GM23338 (cell line): ENCODE results near the gene ADI1. TPM values are rescaled to one million over a fixed set of nuclear protein-coding genes. Genes with fewer than 3 reads are reported as not detected.

Source experiments
- ATAC-seq: fragments of 200-7000 bp; cut with Tn5 transposase; 3 replicates; pipeline ENCODE4 v1.9.1; 2020
- DNase-seq: peaks from one replicate; pipeline ENCODE4 v3.0.0-alpha.2; 2015; ENCODE audit warnings: low spot score
- H2AFZ ChIP-seq: fragments of 200-600 bp; sonication (generic); 2 replicates; pipeline ENCODE4 v1.8.0; 2016; ENCODE audit warnings: antibody characterized with exemption, mild to moderate bottlenecking, moderate library complexity
- H3F3A ChIP-seq: fragments of 200-600 bp; sonication (generic); replicated peaks from 2 replicates; pipeline ENCODE4 v1.8.0; 2017; ENCODE audit warnings: antibody characterized with exemption, mixed run types, low read depth
- H3K27ac ChIP-seq: fragments of 200-600 bp; sonication (generic); 2 replicates; pipeline ENCODE4 v1.6.1; 2016; ENCODE audit warnings: low read depth
- H3K27me3 ChIP-seq: fragments of 200-600 bp; sonication (generic); 2 replicates; pipeline ENCODE4 v1.8.0; 2016; ENCODE audit warnings: mild to moderate bottlenecking, mixed run types, moderate library complexity; ENCODE audit not compliant: insufficient read depth
- H3K36me3 ChIP-seq: fragments of 200-600 bp; sonication (generic); 2 replicates; pipeline ENCODE4 v1.8.0; 2016; ENCODE audit warnings: mild to moderate bottlenecking; ENCODE audit not compliant: insufficient read depth
- H3K4me1 ChIP-seq: fragments of 200-600 bp; sonication (generic); 2 replicates; pipeline ENCODE4 v1.8.0; 2016; ENCODE audit warnings: mild to moderate bottlenecking, moderate library complexity; ENCODE audit not compliant: insufficient read depth
- H3K4me2 ChIP-seq: fragments of 200-600 bp; sonication (generic); 2 replicates; pipeline ENCODE4 v1.7.1; 2017; ENCODE audit warnings: mixed run types
- H3K4me3 ChIP-seq: fragments of 200-600 bp; sonication (generic); 2 replicates; pipeline ENCODE4 v1.6.1; 2016; ENCODE audit warnings: mixed run types
- H3K79me2 ChIP-seq: fragments of 200-600 bp; sonication (generic); replicated peaks from 2 replicates; pipeline ENCODE4 v1.8.0; 2017; ENCODE audit warnings: mild to moderate bottlenecking; ENCODE audit not compliant: insufficient read depth
- H3K9me2 ChIP-seq: fragments of 200-600 bp; sonication (generic); 2 replicates; pipeline ENCODE4 v1.8.0; 2017; ENCODE audit not compliant: insufficient read depth
- H4K20me1 ChIP-seq: fragments of 200-600 bp; sonication (generic); replicated peaks from 2 replicates; pipeline ENCODE4 v1.8.0; 2017; ENCODE audit warnings: mild to moderate bottlenecking; ENCODE audit not compliant: insufficient read depth
- H3K27ac Mint-ChIP-seq: 2 replicates; pipeline ENCODE4 v1.8.0; 2020; ENCODE audit warnings: inconsistent platforms, mild to moderate bottlenecking, moderate library complexity, mixed read lengths
- H3K27me3 Mint-ChIP-seq: 3 replicates; pipeline ENCODE4 v1.8.0; 2022; ENCODE audit warnings: low read depth, mild to moderate bottlenecking, moderate library complexity, mixed read lengths, inconsistent platforms; ENCODE audit not compliant: insufficient read depth, poor library complexity
- H3K36me3 Mint-ChIP-seq: 3 replicates; pipeline ENCODE4 v1.8.0; 2021; ENCODE audit warnings: low read depth, mild to moderate bottlenecking, inconsistent platforms, moderate library complexity, mixed read lengths
- H3K4me1 Mint-ChIP-seq: 3 replicates; pipeline ENCODE4 v1.8.0; 2020; ENCODE audit warnings: mild to moderate bottlenecking, inconsistent platforms, mixed read lengths
- H3K4me3 Mint-ChIP-seq: 3 replicates; pipeline ENCODE4 v1.8.0; 2021; ENCODE audit warnings: moderate library complexity, mild to moderate bottlenecking, inconsistent platforms, mixed read lengths
- H3K9me3 Mint-ChIP-seq: 3 replicates; pipeline ENCODE4 v1.8.0; 2020; ENCODE audit warnings: moderate library complexity, mild to moderate bottlenecking, inconsistent platforms, mixed read lengths
- CREB1 ChIP-seq: fragments of 250-450 bp; sonication (Bioruptor Pico); IDR thresholded peaks from 2 replicates; pipeline ENCODE4 v1.5.0; 2020; ENCODE audit warnings: low read depth, mild to moderate bottlenecking, moderate library complexity
- CTCF ChIP-seq, 2 experiments: fragments of 200-600 bp in 1 of 2; sonication (generic) in 1 of 2; conservative IDR thresholded peaks; 2 replicates each; pipeline versions ENCODE4 v1.5.1 to v1.6.1; 2016 to 2017; ENCODE audit warnings: antibody characterized with exemption in 2 of 2, low read depth in 2 of 2, mild to moderate bottlenecking in 2 of 2, moderate library complexity in 1 of 2
- ETS1 ChIP-seq: IDR thresholded peaks from 2 replicates; pipeline ENCODE4 v1.6.1; 2016; ENCODE audit warnings: antibody characterized with exemption
- EZH2 ChIP-seq: fragments of 200-600 bp; sonication (generic); IDR thresholded peaks from one replicate; pipeline ENCODE4 v1.8.0; 2017; ENCODE audit warnings: antibody characterized with exemption, mild to moderate bottlenecking, low read depth; ENCODE audit not compliant: unreplicated experiment
- EZH2phosphoT487 ChIP-seq: fragments of 200-600 bp; sonication (generic); IDR thresholded peaks from one replicate; pipeline ENCODE4 v1.8.1; 2018; ENCODE audit warnings: antibody characterized with exemption; ENCODE audit not compliant: unreplicated experiment
- JUNB ChIP-seq: IDR thresholded peaks from one replicate; pipeline ENCODE4 v1.6.1; 2016; ENCODE audit warnings: antibody characterized with exemption; ENCODE audit not compliant: unreplicated experiment
- NANOG ChIP-seq: IDR thresholded peaks from 2 replicates; pipeline ENCODE4 v1.6.1; 2016; ENCODE audit warnings: antibody characterized with exemption, borderline replicate concordance
- POLR2AphosphoS5 ChIP-seq: IDR thresholded peaks from 2 replicates; pipeline ENCODE4 v1.6.1; 2016; ENCODE audit warnings: antibody characterized with exemption, low read depth
- REST ChIP-seq: IDR thresholded peaks from one replicate; pipeline ENCODE4 v1.6.1; 2018; ENCODE audit warnings: antibody characterized with exemption; ENCODE audit not compliant: unreplicated experiment
- STAT1 ChIP-seq: IDR thresholded peaks from one replicate; pipeline ENCODE4 v1.6.1; 2016; ENCODE audit warnings: antibody characterized with exemption; ENCODE audit not compliant: unreplicated experiment
- ZNF114 ChIP-seq: fragments of 250-450 bp; sonication (Bioruptor Pico); IDR thresholded peaks from 2 replicates; pipeline ENCODE4 v1.5.0; 2020; ENCODE audit warnings: mild to moderate bottlenecking, moderate library complexity
- ZNF331 ChIP-seq: fragments of 250-450 bp; sonication (Bioruptor Pico); IDR thresholded peaks from 2 replicates; pipeline ENCODE4 v1.5.0; 2020; ENCODE audit warnings: low read depth, mild to moderate bottlenecking, moderate library complexity
- ZNF462 ChIP-seq: fragments of 250-450 bp; sonication (Bioruptor Pico); IDR thresholded peaks from 2 replicates; pipeline ENCODE4 v1.5.0; 2020; ENCODE audit warnings: mild to moderate bottlenecking, moderate library complexity
- polyA plus RNA-seq: library from polyadenylated mRNA; unstranded; fragments of >200 nt; fragmentation: Nextera tagmentation; extraction: Ambion mirVana; gene quantifications from 2 replicates; pipeline ENCODE4 v1.2.1, GENCODE V29; 2016
- total RNA-seq: library from RNA; depleted of rRNA; stranded (reverse); fragments of >200 nt; shearing (Covaris generic); gene quantifications from 2 replicates; pipeline ENCODE4 v1.2.3, GENCODE V29; 2014

The ADI1 gene
- total and polyA plus RNA-seq, 2 experiments from 2014 or later = 16.3 to 31.9 TPM

- H3F3A ChIP-seq = peaks cover 10% of the 10 kb centered on the region; the same call in 1 of the 2 replicates
These were observed 7.5 kb upstream of the ADI1 start for GRCh38 chr2:3526871-3527270.

More at GRCh38 chr2:3526871-3527270, 7.5 kb upstream of the ADI1 start:
- H3K27ac ChIP-seq = no peak overlapping the region
- H3K4me1 ChIP-seq = no peaks in the 10 kb centered on the region
- H3K79me2 ChIP-seq = no peaks in the 10 kb centered on the region
- TF ChIP-seq ZNF462 (no peak), EZH2phosphoT487 (no peak), EZH2 (no peak), JUNB (no peak), CREB1 (CRISPR knock-in tag) (no peak), ZNF331 (CRISPR knock-in tag) (no peak), STAT1 (no peak), REST (no peak), NANOG (no peak), ZNF114 (CRISPR knock-in tag) (no peak), CTCF (conservative IDR thresholded peaks at IDR 0.05; ENCODE audit: low read depth in 2 of 2) (no peak), ETS1 (no peak), POLR2AphosphoS5 (no peak)
- no peak overlapping the region for H3K4me3 ChIP-seq
- H3K36me3 ChIP-seq = no peaks in the 10 kb centered on the region
- H3K4me3 Mint-ChIP-seq = no peak overlapping the region
- H3K27me3 Mint-ChIP-seq = no peaks in the 10 kb centered on the region
- H2AFZ ChIP-seq = no peak overlapping the region
- DNase-seq (no peak), ATAC-seq (peak; percentile 34)
- no peak overlapping the region for H3K4me2 ChIP-seq
- H3K27ac Mint-ChIP-seq = peak overlapping the region; percentile 44; the same call in 1 of the 2 replicates
- no peaks in the 10 kb centered on the region for H3K4me1 Mint-ChIP-seq
- no peaks in the 10 kb centered on the region for H3K9me2 ChIP-seq
- no peaks in the 10 kb centered on the region for H3K27me3 ChIP-seq
- no peaks in the 10 kb centered on the region for H3K36me3 Mint-ChIP-seq
- H4K20me1 ChIP-seq = no peaks in the 10 kb centered on the region
- H3K9me3 Mint-ChIP-seq = no peaks in the 10 kb centered on the region; the same call in 2 of the 3 replicates
